ENCODE measurements around the gene FOXL3. TPM values are rescaled to one million over a fixed set of nuclear protein-coding genes. Genes with fewer than 3 reads are reported as not detected.
"Not testable (repeated sequence)": the region's sequence is repeated elsewhere in the genome, so short reads cannot be mapped to it uniquely, and the experiment has no call there.

The FOXL3 gene
- total RNA-seq, 1 experiment from 2014 or later: not detected

GRCh38 chr7:335358-336148, 45.6 kb downstream of the FOXL3 start (continued):
- TF ChIP-seq ZNF281 (CRISPR knock-in tag; IDR thresholded peaks at IDR 0.05) (no peak), IRF1 (CRISPR knock-in tag; IDR thresholded peaks at IDR 0.05) (no peak), ERG (CRISPR knock-in tag; IDR thresholded peaks at IDR 0.05) (no peak), MAX (CRISPR knock-in tag; IDR thresholded peaks at IDR 0.05) (no peak), CREM (CRISPR knock-in tag; IDR thresholded peaks at IDR 0.05) (no peak), SMAD4 (CRISPR knock-in tag; IDR thresholded peaks at IDR 0.05) (no peak)
- TF ChIP-seq, protein P1, sequence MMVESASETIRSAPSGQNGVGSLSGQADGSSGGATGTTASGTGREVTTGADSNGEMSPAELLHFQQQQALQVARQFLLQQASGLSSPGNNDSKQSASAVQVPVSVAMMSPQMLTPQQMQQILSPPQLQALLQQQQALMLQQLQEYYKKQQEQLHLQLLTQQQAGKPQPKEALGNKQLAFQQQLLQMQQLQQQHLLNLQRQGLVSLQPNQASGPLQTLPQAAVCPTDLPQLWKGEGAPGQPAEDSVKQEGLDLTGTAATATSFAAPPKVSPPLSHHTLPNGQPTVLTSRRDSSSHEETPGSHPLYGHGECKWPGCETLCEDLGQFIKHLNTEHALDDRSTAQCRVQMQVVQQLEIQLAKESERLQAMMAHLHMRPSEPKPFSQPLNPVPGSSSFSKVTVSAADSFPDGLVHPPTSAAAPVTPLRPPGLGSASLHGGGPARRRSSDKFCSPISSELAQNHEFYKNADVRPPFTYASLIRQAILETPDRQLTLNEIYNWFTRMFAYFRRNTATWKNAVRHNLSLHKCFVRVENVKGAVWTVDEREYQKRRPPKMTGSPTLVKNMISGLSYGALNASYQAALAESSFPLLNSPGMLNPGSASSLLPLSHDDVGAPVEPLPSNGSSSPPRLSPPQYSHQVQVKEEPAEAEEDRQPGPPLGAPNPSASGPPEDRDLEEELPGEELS (CRISPR knock-in tag; IDR thresholded peaks at IDR 0.05): no peak
- TF ChIP-seq, protein P2, sequence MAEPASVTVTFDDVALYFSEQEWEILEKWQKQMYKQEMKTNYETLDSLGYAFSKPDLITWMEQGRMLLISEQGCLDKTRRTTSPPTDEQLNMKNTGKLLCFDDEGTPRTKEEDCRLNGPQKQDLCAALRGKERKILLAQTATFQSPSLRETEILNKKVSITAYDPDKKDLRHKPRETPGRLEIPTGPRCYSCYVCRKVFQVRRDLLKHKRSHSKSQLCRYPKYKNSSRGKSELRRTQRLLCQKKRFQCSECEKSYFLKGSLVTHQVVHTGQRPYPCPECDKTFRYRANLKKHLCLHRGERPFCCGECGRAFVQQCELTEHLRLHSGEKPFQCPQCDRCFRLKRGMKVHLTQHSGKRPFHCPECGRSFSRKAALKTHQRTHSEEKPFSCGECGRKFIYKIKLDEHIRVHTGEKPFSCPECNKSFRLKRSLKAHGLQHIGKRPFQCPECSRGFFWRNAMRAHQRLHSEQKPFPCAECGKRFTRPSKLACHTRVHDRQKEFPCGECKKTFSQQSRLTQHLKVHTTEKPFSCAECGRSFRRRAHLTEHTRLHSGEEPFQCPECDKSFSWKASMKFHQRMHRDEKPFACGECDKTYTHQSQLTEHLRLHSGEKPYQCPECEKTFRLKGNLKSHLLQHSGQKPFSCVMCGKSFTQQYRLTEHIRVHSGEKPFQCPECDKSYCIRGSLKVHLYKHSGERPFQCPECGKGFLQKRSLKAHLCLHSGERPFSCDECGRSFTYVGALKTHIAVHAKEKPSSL (CRISPR knock-in tag; conservative IDR thresholded peaks at IDR 0.05): no peak
- TF ChIP-seq, protein P3, sequence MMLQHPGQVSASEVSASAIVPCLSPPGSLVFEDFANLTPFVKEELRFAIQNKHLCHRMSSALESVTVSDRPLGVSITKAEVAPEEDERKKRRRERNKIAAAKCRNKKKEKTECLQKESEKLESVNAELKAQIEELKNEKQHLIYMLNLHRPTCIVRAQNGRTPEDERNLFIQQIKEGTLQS (CRISPR knock-in tag; conservative IDR thresholded peaks at IDR 0.05): no peak

DNA sequence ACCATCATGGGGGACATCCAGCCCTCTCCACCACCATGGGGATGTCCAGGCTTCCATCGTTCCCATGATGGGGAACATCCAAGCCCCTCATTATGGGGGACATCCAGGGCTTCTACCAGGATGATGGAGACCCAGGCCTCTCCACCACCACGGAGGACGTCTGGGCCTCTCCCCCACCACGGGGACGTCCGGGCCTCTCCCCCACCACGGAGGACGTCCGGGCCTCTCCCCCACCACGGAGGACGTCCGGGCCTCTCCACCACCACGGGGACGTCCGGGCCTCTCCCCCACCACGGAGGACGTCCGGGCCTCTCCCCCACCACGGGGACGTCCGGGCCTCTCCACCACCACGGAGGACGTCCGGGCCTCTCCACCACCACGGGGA, 46.2 kb downstream of the FOXL3 start:
- H3K27ac Mint-ChIP-seq; H3K4me1 Mint-ChIP-seq; DNase-seq (ENCODE audit: low spot score); ATAC-seq; POLR2A ChIA-PET; H3K4me3 Mint-ChIP-seq; CTCF ChIA-PET; H3K27me3 Mint-ChIP-seq (ENCODE audit: low read depth): not testable (repeated sequence)
- Mint-ChIP-seq H3K36me3 (peaks cover 11% of the 10 kb centered on the region), H3K9me3 (peaks cover 16% of the 10 kb centered on the region)

DNA sequence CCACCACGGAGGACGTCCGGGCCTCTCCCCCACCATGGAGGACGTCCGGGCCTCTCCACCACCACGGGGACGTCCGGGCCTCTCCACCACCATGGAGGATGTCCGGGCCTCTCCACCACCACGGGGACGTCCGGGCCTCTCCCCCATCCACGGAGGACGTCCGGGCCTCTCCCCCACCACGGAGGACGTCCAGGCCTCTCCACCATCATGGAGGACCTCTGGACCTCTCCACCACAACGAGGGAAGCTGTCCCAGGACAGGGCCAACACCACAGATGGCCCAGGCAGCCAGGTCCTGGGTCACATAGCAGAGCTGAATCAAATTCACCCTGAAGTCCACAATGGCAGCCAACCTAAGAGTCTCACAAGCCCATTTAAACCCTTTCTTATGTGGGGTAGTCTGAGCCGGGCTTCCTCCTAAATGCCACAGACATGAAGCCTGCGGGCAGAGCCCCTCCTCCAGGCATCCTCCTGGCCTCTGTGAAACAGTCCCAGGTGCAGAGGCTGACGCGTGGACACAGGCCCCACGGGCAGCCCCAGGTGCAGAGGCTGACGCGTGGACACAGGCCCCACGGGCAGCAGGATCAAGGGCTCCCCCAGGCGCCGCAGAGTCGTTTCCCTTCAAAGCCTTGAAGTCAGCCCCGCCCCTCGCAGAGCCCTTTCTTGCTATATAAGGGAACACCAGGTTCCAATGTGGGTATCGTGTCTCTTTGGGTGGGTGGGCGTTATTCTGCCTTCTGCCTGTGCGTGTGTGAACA, 47.0 kb downstream of the FOXL3 start:
- Mint-ChIP-seq H3K9me3 (peaks cover 16% of the 10 kb centered on the region), H3K27ac (no peak overlapping the region), H3K4me1 (0 out of 2 replicates have a peak, but pooled peaks cover 3% of the 10 kb centered on the region), H3K4me3 (no peak overlapping the region), H3K27me3 (ENCODE audit: low read depth) (peaks cover 4% of the 10 kb centered on the region), H3K36me3 (peaks cover 11% of the 10 kb centered on the region)
- DNase-seq (ENCODE audit: low spot score): no peak
- ChIA-PET CTCF (no interaction called here), POLR2A (no interaction called here)
- no peak for ATAC-seq
- no peak for TF ChIP-seq TCF7 (CRISPR knock-in tag; IDR thresholded peaks at IDR 0.05; ENCODE audit: low read depth)
- no peak for TF ChIP-seq JUN (CRISPR knock-in tag; IDR thresholded peaks at IDR 0.05)
- TF ChIP-seq OVOL2 (CRISPR knock-in tag; IDR thresholded peaks at IDR 0.05; ENCODE audit: borderline replicate concordance): no peak
- TF ChIP-seq SMAD3 (CRISPR knock-in tag; IDR thresholded peaks at IDR 0.05; ENCODE audit: borderline replicate concordance): no peak
- TF ChIP-seq NFE2L1 (CRISPR knock-in tag; IDR thresholded peaks at IDR 0.05): no peak
- no peak for TF ChIP-seq GABPB1 (CRISPR knock-in tag; IDR thresholded peaks at IDR 0.05)
- TF ChIP-seq, protein P4, sequence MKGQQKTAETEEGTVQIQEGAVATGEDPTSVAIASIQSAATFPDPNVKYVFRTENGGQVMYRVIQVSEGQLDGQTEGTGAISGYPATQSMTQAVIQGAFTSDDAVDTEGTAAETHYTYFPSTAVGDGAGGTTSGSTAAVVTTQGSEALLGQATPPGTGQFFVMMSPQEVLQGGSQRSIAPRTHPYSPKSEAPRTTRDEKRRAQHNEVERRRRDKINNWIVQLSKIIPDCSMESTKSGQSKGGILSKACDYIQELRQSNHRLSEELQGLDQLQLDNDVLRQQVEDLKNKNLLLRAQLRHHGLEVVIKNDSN (CRISPR knock-in tag; IDR thresholded peaks at IDR 0.05): no peak
- TF ChIP-seq, protein P5, sequence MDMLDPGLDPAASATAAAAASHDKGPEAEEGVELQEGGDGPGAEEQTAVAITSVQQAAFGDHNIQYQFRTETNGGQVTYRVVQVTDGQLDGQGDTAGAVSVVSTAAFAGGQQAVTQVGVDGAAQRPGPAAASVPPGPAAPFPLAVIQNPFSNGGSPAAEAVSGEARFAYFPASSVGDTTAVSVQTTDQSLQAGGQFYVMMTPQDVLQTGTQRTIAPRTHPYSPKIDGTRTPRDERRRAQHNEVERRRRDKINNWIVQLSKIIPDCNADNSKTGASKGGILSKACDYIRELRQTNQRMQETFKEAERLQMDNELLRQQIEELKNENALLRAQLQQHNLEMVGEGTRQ (CRISPR knock-in tag; IDR thresholded peaks at IDR 0.05): no peak
- TF ChIP-seq ZNF416 (CRISPR knock-in tag; IDR thresholded peaks at IDR 0.05): no peak
